ENCODE measurements around the gene PAQR5.

DNA sequence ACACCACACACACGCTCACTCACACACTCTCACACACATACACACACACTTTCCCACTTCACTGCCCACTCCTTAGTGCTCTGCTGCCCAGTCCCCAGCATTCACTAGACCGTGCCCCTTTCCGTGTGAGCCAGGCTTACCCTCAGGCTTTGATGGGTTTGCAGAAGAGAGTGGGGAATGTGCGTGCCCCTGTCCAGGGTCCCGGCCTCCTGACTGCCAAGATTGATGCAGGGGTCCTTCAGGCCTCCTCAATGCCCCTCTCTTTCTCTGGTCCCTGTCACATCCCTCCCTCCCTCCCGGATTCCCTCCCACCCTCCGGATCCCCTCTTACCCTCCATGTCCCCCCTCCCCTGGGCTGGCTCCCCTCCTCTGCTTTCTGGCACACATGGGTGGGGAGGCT is 87.6 kb downstream of the PAQR5 start:
- TF ChIP-seq, protein P1, sequence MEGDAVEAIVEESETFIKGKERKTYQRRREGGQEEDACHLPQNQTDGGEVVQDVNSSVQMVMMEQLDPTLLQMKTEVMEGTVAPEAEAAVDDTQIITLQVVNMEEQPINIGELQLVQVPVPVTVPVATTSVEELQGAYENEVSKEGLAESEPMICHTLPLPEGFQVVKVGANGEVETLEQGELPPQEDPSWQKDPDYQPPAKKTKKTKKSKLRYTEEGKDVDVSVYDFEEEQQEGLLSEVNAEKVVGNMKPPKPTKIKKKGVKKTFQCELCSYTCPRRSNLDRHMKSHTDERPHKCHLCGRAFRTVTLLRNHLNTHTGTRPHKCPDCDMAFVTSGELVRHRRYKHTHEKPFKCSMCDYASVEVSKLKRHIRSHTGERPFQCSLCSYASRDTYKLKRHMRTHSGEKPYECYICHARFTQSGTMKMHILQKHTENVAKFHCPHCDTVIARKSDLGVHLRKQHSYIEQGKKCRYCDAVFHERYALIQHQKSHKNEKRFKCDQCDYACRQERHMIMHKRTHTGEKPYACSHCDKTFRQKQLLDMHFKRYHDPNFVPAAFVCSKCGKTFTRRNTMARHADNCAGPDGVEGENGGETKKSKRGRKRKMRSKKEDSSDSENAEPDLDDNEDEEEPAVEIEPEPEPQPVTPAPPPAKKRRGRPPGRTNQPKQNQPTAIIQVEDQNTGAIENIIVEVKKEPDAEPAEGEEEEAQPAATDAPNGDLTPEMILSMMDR (IDR thresholded peaks at IDR 0.05): no peak
- TF ChIP-seq REST (IDR thresholded peaks at IDR 0.05; ENCODE audit: insufficient read depth in 1 of 2, low read depth in 2 of 2, low read length in 1 of 2): no peak
- TF ChIP-seq POLR2AphosphoS5 (IDR thresholded peaks at IDR 0.05; ENCODE audit: low read depth, low read length): no peak
